ENCODE results near the gene TSPOAP1. TPM values are rescaled to one million over a fixed set of nuclear protein-coding genes. Genes with fewer than 3 reads are reported as not detected.
A peak's percentile ranks its signal among the peaks of the same experiment; 100 is the strongest.

Gene TSPOAP1
- total RNA-seq, 1 experiment from 2014 or later: under 0.01 TPM

DNA sequence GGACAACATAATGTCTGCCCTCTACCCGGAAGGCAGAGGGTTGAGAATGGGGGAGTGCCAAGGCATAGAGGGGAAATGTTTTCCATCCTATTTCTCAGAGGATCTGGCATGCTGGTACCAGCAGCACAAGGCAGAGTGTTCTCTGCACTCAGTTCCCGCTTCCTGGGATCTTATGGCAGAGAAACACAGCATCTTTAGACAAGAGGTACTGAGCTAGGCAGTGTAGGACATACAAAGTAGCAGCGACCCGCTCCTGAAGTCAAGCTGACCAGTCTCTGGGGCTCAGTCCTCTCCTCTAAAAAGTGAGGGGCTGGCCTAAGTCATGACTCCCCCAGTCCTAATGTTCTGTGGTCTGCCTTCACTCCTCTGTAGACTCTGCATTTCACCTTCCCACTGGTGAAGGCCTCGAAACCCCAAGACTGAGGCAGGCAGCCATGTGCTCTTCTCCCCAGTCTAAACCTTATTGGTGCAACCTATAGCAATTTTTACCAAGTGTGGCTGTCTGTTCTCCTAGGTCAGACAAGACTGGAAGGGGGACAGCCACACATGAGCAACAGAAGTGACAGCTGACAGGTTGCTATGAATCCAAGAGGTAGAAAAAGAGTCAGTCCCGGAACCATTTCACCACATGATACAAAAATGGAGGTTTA is 11.3 kb upstream of the TSPOAP1 start:
- no peak for DNase-seq (ENCODE audit: low read depth)

- DNase-seq (ENCODE audit: low read depth): peak; percentile 82
Measured at GRCh38 chr17:58338841-58339754, 10.5 kb upstream of the TSPOAP1 start.

GRCh38 chr17:58338454-58338840 is 9.9 kb upstream of the TSPOAP1 start:
- DNase-seq (ENCODE audit: low read depth): no peak

DNA sequence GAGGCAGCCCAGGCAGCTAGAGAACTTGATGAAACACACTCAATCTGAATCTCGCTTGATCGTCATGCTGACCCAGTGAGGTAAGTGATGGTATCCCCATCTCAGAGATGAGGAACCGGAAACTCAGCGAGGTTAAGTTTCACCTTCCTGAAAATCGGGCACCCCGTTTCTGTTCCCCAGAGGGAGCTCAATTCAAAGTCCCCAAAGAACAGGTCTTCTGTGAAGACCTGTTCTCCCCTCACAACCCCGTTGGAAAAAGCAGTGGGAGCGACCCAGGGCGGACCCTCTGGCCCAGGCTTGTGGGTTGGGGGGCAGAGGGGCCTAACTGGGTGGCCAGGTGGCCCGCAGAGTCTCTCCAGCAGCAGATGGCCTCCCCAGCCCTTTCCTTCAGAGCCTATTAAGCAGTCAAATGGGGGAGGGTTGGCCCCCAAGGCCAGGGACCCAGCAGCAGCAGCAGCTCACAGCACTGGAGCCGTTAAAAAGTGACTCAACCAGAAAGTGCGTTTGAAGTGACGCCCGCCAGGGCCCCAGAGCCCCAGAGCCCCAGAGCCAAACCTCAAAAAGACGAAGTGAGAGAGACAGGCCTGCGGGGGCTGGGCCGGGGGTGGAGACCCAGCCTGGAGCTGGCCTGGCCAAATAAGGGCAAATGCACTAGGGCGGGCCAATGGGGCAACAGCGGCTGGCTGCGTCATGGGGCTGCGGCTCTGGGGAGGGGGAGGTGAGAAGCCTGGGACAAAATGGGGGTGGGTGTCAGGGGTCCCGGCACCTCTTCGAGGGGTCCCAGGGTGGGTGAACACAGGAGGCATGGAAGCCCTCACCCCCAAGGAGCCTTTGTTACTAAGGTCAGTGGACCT is 9.2 kb upstream of the TSPOAP1 start:
- peak; percentile 87 for DNase-seq (ENCODE audit: low read depth)

- no peak for DNase-seq (ENCODE audit: low read depth)
Measured at GRCh38 chr17:58337210-58337599, 8.6 kb upstream of the TSPOAP1 start.

DNA sequence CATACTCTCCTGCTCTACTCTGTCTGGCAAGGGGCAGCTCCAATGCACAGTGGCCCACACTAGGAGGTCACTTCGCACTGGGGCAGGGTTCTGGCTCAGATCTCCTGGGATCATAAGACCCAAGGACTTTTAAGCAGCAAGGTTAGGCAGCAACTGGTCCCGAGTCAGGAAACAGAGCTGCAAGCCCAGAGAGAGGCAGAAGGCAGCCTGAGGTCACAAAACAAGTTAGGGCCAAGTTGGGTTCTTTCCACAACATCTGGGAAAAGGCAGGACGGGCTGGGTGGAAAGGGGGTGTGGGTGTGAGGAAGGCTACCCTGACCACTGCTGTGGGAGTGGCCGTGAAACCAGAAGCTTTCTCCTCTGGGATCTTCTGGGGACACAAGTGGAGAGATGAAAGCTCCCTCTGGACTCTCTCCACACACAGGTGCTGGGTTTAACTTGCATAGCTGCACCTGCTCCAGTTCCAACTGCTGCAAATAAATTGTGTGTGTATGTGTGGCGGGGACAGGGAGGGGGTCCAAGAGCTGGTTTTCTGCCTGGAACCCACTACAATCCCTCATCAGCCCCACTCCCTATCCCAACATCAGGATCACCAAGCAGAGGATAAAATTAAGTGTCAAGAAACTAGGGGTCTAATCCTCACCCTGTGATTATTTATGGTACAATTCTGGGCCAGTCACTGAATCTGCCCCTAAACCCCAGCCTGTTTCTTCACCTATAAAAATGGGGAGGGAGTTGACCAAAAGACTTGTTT is 8.0 kb upstream of the TSPOAP1 start:
- DNase-seq (ENCODE audit: low read depth): no peak

DNA sequence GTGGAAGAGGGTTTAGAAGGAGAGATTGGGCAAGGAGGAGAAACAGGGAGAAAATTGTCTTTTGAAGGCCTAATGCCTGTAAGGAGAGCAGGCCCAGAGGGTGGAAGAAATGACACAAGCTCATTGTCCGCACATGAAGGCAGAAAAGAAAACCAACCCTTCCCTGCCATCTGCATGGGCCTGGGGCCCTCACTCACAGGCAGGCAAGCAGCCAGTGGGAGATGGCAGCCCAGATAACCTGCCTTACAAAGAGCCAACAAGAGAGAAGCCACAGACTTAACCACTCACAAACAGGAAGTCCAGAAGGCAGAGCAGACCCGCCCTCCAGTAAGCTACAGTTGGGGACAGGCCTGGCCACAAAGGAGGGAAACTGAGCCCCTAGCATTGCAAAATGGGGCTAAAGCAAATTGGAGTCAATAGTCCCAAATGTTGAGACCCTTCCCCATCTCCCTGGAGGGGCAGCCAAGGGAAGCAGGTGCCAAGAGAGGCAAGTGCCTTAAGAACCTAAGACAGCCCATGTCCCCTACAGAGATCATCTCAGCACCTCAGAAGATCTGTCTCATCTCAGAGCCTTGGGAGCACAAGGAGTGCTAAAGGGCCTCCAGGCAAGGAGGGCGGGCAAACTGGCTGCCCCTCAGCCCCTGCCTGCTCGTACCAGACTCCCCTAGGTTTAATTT is 7.3 kb upstream of the TSPOAP1 start:
- DNase-seq (ENCODE audit: low read depth): peak; percentile 59

DNA sequence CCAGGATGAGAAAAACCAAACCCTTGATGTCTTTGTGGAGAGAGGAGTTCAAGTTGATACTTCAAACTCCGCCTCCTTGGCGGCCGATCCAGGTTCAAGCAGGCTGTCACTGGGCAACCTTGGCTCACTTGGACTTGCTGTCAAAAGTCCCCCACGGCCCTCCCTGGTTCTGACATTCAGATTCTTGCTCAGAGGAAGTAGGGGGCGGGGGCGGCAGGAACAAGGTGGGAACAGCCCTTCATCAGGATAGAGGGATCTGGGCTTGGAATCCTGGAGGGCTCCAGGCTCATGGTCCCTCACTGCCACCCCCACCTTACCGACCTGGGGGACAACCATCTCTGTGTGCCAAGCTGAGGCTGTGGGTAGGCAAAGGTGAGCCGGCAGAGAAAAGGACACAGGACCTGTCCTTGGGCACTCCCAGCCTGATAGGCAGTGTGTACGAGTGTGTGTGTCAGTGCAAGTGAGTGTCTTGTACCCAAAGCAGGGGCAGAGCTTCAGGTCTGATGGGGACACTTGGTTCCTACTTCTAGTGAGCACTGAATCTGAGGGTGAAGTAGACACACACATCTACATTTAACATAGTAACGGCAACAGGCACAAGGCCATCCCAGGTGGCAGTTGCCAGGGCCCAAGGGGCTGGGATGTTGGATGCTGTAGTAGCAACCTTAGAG is 6.6 kb upstream of the TSPOAP1 start:
- DNase-seq (ENCODE audit: low read depth): no peak

- no peak for DNase-seq (ENCODE audit: low read depth)
Measured at GRCh38 chr17:58334661-58335060, 6.1 kb upstream of the TSPOAP1 start.

DNA sequence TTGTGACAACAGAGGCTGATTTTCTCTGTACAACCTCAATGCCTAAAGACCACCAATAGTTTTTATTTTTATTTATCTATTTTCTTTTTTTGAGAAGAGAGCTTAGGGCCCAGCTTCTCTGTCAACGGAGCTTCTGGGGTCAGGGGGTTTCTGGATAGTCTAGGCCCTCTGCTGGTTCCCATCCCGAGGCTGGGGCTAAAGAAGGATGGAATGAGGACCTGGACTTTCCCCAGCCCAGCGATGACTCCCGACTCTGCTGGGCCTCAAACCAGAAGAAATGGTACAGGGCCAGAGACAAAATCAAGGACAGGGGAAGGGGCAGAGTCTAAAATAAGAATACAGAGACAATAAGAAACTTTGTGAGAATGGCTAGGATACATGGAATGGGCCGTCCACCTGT is 5.7 kb upstream of the TSPOAP1 start:
- DNase-seq (ENCODE audit: low read depth): no peak

GRCh38 chr17:58333736-58334207 is 5.2 kb upstream of the TSPOAP1 start:
- DNase-seq (ENCODE audit: low read depth): no peak

DNA sequence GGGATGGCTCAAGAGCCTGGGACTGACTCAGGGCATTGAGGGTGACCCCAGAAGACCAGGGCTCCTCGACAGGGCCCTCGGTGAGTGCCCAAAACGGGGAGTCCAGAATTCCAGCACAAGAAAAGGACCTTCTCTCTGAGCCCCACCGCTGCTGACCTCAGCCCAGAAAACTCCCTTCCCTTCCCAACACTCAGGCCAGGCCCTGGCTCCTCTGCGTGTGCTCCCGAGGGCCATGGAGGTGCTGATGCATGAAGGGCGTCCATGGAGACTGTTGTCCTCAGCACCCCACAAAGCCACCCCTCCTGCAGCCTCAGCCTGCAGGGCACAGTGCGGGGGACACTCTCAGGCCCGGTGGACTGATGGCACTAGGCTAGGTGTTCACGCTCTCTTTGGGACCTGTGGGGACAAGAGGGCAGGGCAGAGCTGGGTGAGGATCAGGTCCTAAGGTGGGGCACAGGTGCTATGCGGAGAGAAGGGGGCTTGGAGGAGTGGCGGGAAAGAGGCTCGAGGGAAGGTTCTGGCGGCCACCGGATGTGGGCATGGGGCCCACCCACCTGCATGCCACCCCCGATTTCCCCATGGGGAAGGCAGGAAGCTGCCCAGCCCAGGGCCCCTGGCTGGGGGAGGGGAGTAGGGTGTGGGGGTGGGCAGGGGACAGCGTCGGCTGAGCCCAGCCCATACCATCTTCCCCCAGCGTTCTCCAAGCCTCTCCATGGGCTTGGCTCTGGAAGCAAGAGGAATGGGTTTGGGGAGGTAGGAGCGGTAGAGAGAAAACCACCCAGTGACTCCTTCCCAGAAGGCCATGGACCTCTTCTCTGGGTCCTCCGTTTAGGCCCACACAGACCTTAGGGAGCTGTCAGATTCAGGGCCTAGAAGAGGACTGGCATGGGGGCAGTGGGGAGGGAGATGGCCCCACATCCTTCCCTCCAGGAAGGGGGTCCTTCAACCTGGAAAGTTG is 4.5 kb upstream of the TSPOAP1 start:
- no peak for DNase-seq (ENCODE audit: low read depth)

GRCh38 chr17:58331815-58332777 is 3.5 kb upstream of the TSPOAP1 start:
- DNase-seq (ENCODE audit: low read depth): no peak

DNA sequence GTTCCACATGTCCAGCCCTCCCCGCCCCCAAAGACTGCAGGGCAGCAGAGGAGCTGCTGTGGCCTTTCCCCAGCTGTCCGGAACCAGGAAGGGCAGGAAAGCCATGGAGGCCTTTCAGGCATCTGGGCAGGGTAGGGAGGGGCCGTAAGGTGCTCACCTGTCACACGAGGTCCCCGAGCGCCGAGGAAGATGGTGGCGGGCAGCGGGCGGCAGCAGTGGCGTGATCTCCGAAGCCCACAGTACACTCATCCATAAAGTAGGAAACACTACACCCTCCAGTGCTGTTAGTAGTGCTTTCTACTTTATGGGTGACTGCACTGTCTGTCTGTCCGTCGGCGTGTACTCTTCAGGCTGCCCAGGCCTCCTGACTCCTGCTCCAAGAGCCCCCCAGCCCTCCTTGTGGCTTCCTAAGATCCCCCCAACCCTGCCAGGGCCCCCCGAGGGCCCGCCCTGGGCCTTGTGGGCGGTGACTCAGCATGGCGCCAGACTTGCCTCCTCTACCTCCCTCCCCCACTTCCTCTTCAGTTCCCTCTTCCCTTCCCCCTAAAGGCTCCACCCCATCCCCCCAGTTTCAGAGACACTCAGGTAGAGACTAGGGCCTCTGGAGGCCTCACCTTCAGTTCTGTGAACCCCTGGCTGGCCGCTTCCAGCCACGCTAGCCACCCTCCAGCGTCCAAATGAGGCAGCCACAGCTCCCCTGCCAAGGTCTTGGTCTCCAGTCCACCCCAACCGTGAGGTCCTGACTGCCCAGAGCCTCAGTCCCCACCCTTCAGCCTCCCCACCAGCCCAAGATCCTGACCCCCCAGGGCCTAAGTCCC is 2.6 kb upstream of the TSPOAP1 start:
- peak; percentile 52 for DNase-seq (ENCODE audit: low read depth)

- no peak for DNase-seq (ENCODE audit: low read depth)
Measured at GRCh38 chr17:58330538-58330996, 2.0 kb upstream of the TSPOAP1 start.

DNA sequence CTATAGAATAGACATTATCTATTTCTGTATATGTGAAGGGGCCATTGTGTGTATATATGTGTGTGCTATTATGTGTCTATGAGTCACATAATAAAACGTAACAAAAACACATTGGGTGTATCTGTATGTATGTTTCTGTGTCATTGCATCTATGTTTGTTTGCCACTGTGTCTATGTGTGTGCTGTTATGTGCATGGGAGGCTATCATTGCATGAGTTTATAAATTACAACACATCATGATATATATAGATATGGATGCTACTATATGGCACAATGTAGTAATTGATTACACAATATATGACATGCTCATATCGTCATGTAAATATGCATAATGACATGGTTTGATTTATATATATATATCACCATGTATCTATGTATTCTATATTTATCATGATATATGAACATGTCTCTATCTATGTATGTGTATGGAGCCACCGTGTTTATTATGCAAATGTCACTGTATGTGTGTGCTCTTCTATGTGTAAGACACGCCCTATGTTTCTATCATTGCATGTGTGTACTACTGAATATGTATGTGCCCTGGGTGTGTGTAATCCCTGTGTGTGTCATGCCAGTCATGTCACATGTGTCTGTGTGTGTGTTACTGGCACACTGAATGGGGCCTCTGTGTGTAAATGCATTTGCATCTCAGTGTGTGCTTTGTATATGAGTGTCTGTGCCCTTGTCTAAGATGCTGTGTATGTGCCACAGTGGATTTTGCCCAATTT is 1.4 kb upstream of the TSPOAP1 start:
- no peak for DNase-seq (ENCODE audit: low read depth)
